PFSK-1 (cell line): Measurements from ENCODE around the gene GPR85.

ENCODE experiments used
- FOXP2 ChIP-seq: optimal IDR thresholded peaks from 2 replicates; pipeline ENCODE3; 2011; ENCODE audit warnings: borderline replicate concordance, control low read depth, inconsistent platforms; ENCODE audit not compliant: insufficient read depth; ENCODE audit errors: extremely low read length, extremely low read depth
- POLR2AphosphoS5 ChIP-seq: IDR thresholded peaks from 2 replicates; pipeline ENCODE4 v1.6.1; 2012; ENCODE audit warnings: low read depth, mild to moderate bottlenecking, control low read depth, low read length, moderate library complexity
- REST ChIP-seq, 2 experiments: IDR thresholded peaks; 2 replicates each; pipeline versions ENCODE4 v1.6.1 to v1.8.0; 2011 to 2012; ENCODE audit warnings: low read depth in 2 of 2, low read length in 2 of 2, control low read depth in 1 of 2, inconsistent platforms in 1 of 2, mild to moderate bottlenecking in 1 of 2, moderate library complexity in 1 of 2; ENCODE audit not compliant: insufficient read depth in 1 of 2
- SIN3A ChIP-seq: IDR thresholded peaks from 2 replicates; pipeline ENCODE4 v1.6.1; 2012; ENCODE audit warnings: mild to moderate bottlenecking, low read length, moderate library complexity, borderline replicate concordance; ENCODE audit not compliant: insufficient read depth
- TAF1 ChIP-seq: IDR thresholded peaks from 2 replicates; pipeline ENCODE4 v1.6.1; 2012; ENCODE audit warnings: low read length, control low read depth, borderline replicate concordance; ENCODE audit not compliant: insufficient read depth

- TF ChIP-seq TAF1 (no peak), POLR2AphosphoS5 (no peak), SIN3A (no peak), REST (IDR thresholded peaks at IDR 0.05; ENCODE audit: insufficient read depth in 1 of 2, low read depth in 2 of 2, low read length in 2 of 2) (no peak), FOXP2 (no peak)
Measured at GRCh38 chr7:113062499-113062898, 24.1 kb downstream of the GPR85 start.
